Neural cell (in vitro differentiated cells): ENCODE results near the gene TRERF1. TPM values are rescaled to one million over a fixed set of nuclear protein-coding genes. Genes with fewer than 3 reads are reported as not detected.

Experiments used
- H2AFZ ChIP-seq: fragments of 200-600, 300-800 bp; sonication (generic), shearing (Covaris generic); 2 replicates; pipeline ENCODE4 v1.6.0; 2014; ENCODE audit warnings: low read depth, mild to moderate bottlenecking, antibody characterized with exemption, low read length, moderate library complexity
- H3F3A ChIP-seq: fragments of 200-600 bp; shearing (Covaris generic); 2 replicates; pipeline ENCODE4 v1.6.1; 2016; ENCODE audit warnings: mild to moderate bottlenecking, moderate library complexity, mixed read lengths, antibody characterized with exemption, low read length; ENCODE audit not compliant: insufficient read depth, poor library complexity, severe bottlenecking
- H3K27ac ChIP-seq: fragments of 200-600, 300-800 bp; sonication (generic), shearing (Covaris generic); 2 replicates; pipeline ENCODE4 v1.5.1; 2014; ENCODE audit warnings: mild to moderate bottlenecking, low read length, moderate library complexity
- H3K27me3 ChIP-seq: fragments of 300-800, 200-600 bp; sonication (generic), shearing (Covaris generic); 2 replicates; pipeline ENCODE4 v1.6.0; 2014; ENCODE audit warnings: mild to moderate bottlenecking, low read depth, low read length, moderate library complexity; ENCODE audit not compliant: insufficient read depth
- H3K36me3 ChIP-seq: fragments of 300-800, 200-600 bp; sonication (generic), shearing (Covaris generic); 2 replicates; pipeline ENCODE4 v1.5.1; 2014; ENCODE audit warnings: mild to moderate bottlenecking, antibody characterized with exemption, low read length, moderate library complexity; ENCODE audit not compliant: insufficient read depth
- H3K4me2 ChIP-seq: fragments of 300-800, 200-600 bp; sonication (generic), shearing (Covaris generic); 2 replicates; pipeline ENCODE4 v1.6.0; 2014; ENCODE audit warnings: mild to moderate bottlenecking, low read length
- H3K4me3 ChIP-seq: fragments of 300-800, 200-600 bp; sonication (generic), shearing (Covaris generic); 2 replicates; pipeline ENCODE4 v1.5.1; 2014; ENCODE audit warnings: mild to moderate bottlenecking, low read length, moderate library complexity
- H3K79me2 ChIP-seq: fragments of 200-600 bp; shearing (Covaris generic); replicated peaks from 2 replicates; pipeline ENCODE4 v1.6.0; 2014; ENCODE audit warnings: mild to moderate bottlenecking, low read length, moderate library complexity; ENCODE audit not compliant: insufficient read depth
- H3K9ac ChIP-seq: fragments of 300-800, 200-600 bp; sonication (generic), shearing (Covaris generic); 2 replicates; pipeline ENCODE4 v1.6.1; 2016; ENCODE audit warnings: mild to moderate bottlenecking, low read length, mixed read lengths
- H3K9me2 ChIP-seq: fragments of 200-600 bp; shearing (Covaris generic); 2 replicates; pipeline ENCODE4 v1.6.1; 2016; ENCODE audit warnings: mild to moderate bottlenecking, low read length, mixed read lengths; ENCODE audit not compliant: insufficient read depth
- H3K9me3 ChIP-seq: fragments of 200-600, 300-800 bp; sonication (generic), shearing (Covaris generic); 2 replicates; pipeline ENCODE4 v1.6.1; 2016; ENCODE audit warnings: mild to moderate bottlenecking, mixed run types, low read length, moderate library complexity, mixed read lengths
- H4K20me1 ChIP-seq: fragments of 200-600 bp; shearing (Covaris generic); 2 replicates; pipeline ENCODE4 v1.6.1; 2016; ENCODE audit warnings: mild to moderate bottlenecking, mixed run types; ENCODE audit not compliant: insufficient read depth
- EP300 ChIP-seq: fragments of 450-650 bp; conservative IDR thresholded peaks from 2 replicates; pipeline ENCODE4 v1.6.1; 2014; ENCODE audit warnings: antibody characterized with exemption, mild to moderate bottlenecking, moderate library complexity; ENCODE audit not compliant: poor library complexity, severe bottlenecking
- EZH2 ChIP-seq: fragments of 200-600, 300-800 bp; shearing (Covaris generic), sonication (generic); IDR thresholded peaks from 2 replicates; pipeline ENCODE4 v1.6.1; 2014; ENCODE audit warnings: antibody characterized with exemption, low read length, borderline replicate concordance, mild to moderate bottlenecking; ENCODE audit not compliant: insufficient read depth, poor library complexity, severe bottlenecking
- POLR2AphosphoS5 ChIP-seq: IDR thresholded peaks from 2 replicates; pipeline ENCODE4 v1.6.1; 2012
- RAD21 ChIP-seq: fragments of 450-650 bp; conservative IDR thresholded peaks from 2 replicates; pipeline ENCODE4 v1.6.1; 2014; ENCODE audit warnings: antibody characterized with exemption, mild to moderate bottlenecking, moderate library complexity
- TAF1 ChIP-seq: IDR thresholded peaks from 2 replicates; pipeline ENCODE4 v1.6.1; 2012; ENCODE audit warnings: low read depth
- polyA plus RNA-seq: library from polyadenylated mRNA; depleted of rRNA; stranded (reverse); fragments of >200 nt; gene quantifications from 2 replicates; pipeline ENCODE4 v1.2.3, GENCODE V29; 2014
- TF ChIP-seq, protein P1 (sequence below): IDR thresholded peaks from 2 replicates; pipeline ENCODE4 v1.6.1; 2012; ENCODE audit warnings: borderline replicate concordance
- TF ChIP-seq, protein P2 (sequence below): fragments of 450-650 bp; IDR thresholded peaks from 2 replicates; pipeline ENCODE4 v1.5.1; 2014; ENCODE audit warnings: antibody characterized with exemption, mild to moderate bottlenecking, moderate library complexity; ENCODE audit not compliant: poor library complexity, severe bottlenecking

The TRERF1 gene
- polyA plus RNA-seq, 1 donor from 2014 or later: 4.5 TPM

DNA sequence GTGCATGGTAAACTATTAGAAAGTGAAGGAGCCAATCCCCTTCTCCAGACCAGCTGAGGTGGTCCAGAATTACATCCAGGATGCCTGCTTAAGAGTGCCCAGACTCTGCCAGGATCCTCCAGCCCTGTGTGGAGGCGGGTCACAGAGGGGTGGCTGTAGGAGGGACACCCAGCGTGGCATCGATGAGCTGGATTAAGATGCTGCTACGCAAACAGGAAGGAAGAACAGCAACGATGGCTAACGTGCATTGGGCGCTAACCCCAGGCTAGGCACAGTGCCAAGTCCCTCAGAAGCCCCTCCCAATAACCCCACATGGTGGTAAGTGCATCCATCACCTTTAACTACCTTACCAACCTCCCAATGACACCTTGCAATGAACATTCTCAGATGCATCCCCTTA, 170.2 kb downstream of the TRERF1 start:
- no peaks in the 10 kb centered on the region for H4K20me1 ChIP-seq
- H3F3A ChIP-seq: no peaks in the 10 kb centered on the region
- H3K4me2 ChIP-seq: no peak overlapping the region
- no peak overlapping the region for H2AFZ ChIP-seq
- no peak overlapping the region for H3K9ac ChIP-seq
- no peaks in the 10 kb centered on the region for H3K9me2 ChIP-seq
- no peaks in the 10 kb centered on the region for H3K9me3 ChIP-seq
- H3K4me3 ChIP-seq: no peak overlapping the region
- H3K79me2 ChIP-seq: no peaks in the 10 kb centered on the region
- H3K36me3 ChIP-seq: no peaks in the 10 kb centered on the region
- H3K27ac ChIP-seq: no peak overlapping the region
- TF ChIP-seq EZH2 (no peak), EP300 (no peak), TAF1 (no peak), RAD21 (no peak), POLR2AphosphoS5 (no peak)
- TF ChIP-seq, protein P1, sequence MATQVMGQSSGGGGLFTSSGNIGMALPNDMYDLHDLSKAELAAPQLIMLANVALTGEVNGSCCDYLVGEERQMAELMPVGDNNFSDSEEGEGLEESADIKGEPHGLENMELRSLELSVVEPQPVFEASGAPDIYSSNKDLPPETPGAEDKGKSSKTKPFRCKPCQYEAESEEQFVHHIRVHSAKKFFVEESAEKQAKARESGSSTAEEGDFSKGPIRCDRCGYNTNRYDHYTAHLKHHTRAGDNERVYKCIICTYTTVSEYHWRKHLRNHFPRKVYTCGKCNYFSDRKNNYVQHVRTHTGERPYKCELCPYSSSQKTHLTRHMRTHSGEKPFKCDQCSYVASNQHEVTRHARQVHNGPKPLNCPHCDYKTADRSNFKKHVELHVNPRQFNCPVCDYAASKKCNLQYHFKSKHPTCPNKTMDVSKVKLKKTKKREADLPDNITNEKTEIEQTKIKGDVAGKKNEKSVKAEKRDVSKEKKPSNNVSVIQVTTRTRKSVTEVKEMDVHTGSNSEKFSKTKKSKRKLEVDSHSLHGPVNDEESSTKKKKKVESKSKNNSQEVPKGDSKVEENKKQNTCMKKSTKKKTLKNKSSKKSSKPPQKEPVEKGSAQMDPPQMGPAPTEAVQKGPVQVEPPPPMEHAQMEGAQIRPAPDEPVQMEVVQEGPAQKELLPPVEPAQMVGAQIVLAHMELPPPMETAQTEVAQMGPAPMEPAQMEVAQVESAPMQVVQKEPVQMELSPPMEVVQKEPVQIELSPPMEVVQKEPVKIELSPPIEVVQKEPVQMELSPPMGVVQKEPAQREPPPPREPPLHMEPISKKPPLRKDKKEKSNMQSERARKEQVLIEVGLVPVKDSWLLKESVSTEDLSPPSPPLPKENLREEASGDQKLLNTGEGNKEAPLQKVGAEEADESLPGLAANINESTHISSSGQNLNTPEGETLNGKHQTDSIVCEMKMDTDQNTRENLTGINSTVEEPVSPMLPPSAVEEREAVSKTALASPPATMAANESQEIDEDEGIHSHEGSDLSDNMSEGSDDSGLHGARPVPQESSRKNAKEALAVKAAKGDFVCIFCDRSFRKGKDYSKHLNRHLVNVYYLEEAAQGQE: no peak
- H3K27me3 ChIP-seq: no peaks in the 10 kb centered on the region

DNA sequence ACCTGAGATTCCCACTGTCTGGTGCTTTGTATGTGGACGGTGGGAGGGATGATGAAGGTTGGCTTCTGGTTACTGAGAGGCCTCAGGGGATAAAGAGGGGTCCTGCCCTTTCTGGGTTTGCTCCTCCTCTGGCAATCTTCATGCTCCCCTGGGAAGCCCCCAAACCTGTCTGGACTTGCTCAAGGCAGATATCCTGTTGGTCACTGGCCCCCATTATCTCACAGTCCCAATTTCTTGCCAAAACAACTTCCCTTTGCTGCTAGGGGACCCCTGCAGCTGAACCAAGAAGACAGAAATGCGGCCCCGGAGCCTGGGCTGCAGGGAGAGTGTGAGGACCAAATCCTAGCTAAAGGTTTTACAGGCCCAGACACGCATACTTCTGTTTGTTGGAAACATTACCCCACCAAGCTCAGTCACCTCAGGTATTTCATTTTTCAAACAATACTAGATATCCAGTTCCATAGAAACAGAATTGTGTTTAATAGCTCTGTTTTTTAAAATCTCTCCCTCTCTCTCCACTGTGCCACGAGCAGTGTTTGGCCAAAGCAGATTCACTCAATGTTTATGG, 170.7 kb downstream of the TRERF1 start:
- Histone ChIP-seq H3K4me3 (no peak overlapping the region), H3K79me2 (no peaks in the 10 kb centered on the region), H2AFZ (no peak overlapping the region), H4K20me1 (no peaks in the 10 kb centered on the region), H3K36me3 (no peaks in the 10 kb centered on the region), H3F3A (no peaks in the 10 kb centered on the region), H3K27me3 (no peaks in the 10 kb centered on the region), H3K27ac (no peak overlapping the region), H3K9me2 (no peaks in the 10 kb centered on the region), H3K4me2 (no peak overlapping the region), H3K9me3 (no peaks in the 10 kb centered on the region), H3K9ac (no peak overlapping the region)
- TF ChIP-seq, protein P1: no peak
- no peak for TF ChIP-seq POLR2AphosphoS5
- TF ChIP-seq, protein P2, sequence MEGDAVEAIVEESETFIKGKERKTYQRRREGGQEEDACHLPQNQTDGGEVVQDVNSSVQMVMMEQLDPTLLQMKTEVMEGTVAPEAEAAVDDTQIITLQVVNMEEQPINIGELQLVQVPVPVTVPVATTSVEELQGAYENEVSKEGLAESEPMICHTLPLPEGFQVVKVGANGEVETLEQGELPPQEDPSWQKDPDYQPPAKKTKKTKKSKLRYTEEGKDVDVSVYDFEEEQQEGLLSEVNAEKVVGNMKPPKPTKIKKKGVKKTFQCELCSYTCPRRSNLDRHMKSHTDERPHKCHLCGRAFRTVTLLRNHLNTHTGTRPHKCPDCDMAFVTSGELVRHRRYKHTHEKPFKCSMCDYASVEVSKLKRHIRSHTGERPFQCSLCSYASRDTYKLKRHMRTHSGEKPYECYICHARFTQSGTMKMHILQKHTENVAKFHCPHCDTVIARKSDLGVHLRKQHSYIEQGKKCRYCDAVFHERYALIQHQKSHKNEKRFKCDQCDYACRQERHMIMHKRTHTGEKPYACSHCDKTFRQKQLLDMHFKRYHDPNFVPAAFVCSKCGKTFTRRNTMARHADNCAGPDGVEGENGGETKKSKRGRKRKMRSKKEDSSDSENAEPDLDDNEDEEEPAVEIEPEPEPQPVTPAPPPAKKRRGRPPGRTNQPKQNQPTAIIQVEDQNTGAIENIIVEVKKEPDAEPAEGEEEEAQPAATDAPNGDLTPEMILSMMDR: no peak
